Stimulated activated CD4-positive, alpha-beta T cell treated with anti-CD3 and anti-CD28 coated beads, Interleukin-15, amount 100 ng/mL, for 48 hours (primary cell): ENCODE data around the gene DOCK2.

ENCODE experiments used
- DNase-seq, 2 donors: peaks; one replicate each; pipeline ENCODE4 v3.0.0-alpha.2; 2020; ENCODE audit warnings: low read depth in 2 of 2

The DOCK2 gene

GRCh38 chr5:169904508-169904907, 267.4 kb downstream of the DOCK2 start:
- DNase-seq = no peak

- no peak for DNase-seq
Measured at GRCh38 chr5:169905017-169905416, 267.9 kb downstream of the DOCK2 start.

- no peak for DNase-seq
Measured at GRCh38 chr5:169906745-169907649, 269.9 kb downstream of the DOCK2 start.

- DNase-seq = no peak
Measured at GRCh38 chr5:169908864-169909263, 271.8 kb downstream of the DOCK2 start.

- DNase-seq = no peak
Measured at GRCh38 chr5:169909945-169910344, 272.9 kb downstream of the DOCK2 start.

GRCh38 chr5:169910393-169910792, 273.3 kb downstream of the DOCK2 start:
- no peak for DNase-seq

GRCh38 chr5:169911448-169912212, 274.6 kb downstream of the DOCK2 start:
- DNase-seq = no peak

- DNase-seq = no peak
Measured at GRCh38 chr5:169913479-169913878, 276.4 kb downstream of the DOCK2 start.

GRCh38 chr5:169914766-169915165, 277.7 kb downstream of the DOCK2 start:
- no peak for DNase-seq

GRCh38 chr5:169917500-169917899, 280.4 kb downstream of the DOCK2 start:
- no peak for DNase-seq

GRCh38 chr5:169918228-169918627, 281.2 kb downstream of the DOCK2 start:
- DNase-seq = no peak

- DNase-seq = no peak
Measured at GRCh38 chr5:169920474-169920873, 283.4 kb downstream of the DOCK2 start.

- no peak for DNase-seq
Measured at GRCh38 chr5:169921384-169921783, 284.3 kb downstream of the DOCK2 start.

GRCh38 chr5:169921949-169922348, 284.9 kb downstream of the DOCK2 start:
- no peak for DNase-seq

- DNase-seq = no peak
Measured at GRCh38 chr5:169922474-169922873, 285.4 kb downstream of the DOCK2 start.

- no peak for DNase-seq
Measured at GRCh38 chr5:169923988-169924387, 286.9 kb downstream of the DOCK2 start.

- DNase-seq = no peak
Measured at GRCh38 chr5:169933127-169933526, 296.1 kb downstream of the DOCK2 start.

GRCh38 chr5:169933616-169934015, 296.5 kb downstream of the DOCK2 start:
- no peak for DNase-seq

GRCh38 chr5:169934990-169935389, 297.9 kb downstream of the DOCK2 start:
- no peak for DNase-seq

GRCh38 chr5:169935762-169936161, 298.7 kb downstream of the DOCK2 start:
- no peak for DNase-seq

GRCh38 chr5:169938439-169938838, 301.4 kb downstream of the DOCK2 start:
- DNase-seq = no peak

GRCh38 chr5:169939731-169940130, 302.7 kb downstream of the DOCK2 start:
- no peak for DNase-seq

- DNase-seq = no peak
Measured at GRCh38 chr5:169941542-169941941, 304.5 kb downstream of the DOCK2 start.
